ENCODE data around the gene MRM2.
A peak's percentile ranks its signal among the peaks of the same experiment; 100 is the strongest.

Gene MRM2

GRCh38 chr7:2222516-2222915 is 19.5 kb downstream of the MRM2 start:
- DNase-seq (ENCODE audit: low read depth in 2 of 2): no peak

GRCh38 chr7:2220954-2221353 is 21.1 kb downstream of the MRM2 start:
- no peak for DNase-seq (ENCODE audit: low read depth in 2 of 2)

DNA sequence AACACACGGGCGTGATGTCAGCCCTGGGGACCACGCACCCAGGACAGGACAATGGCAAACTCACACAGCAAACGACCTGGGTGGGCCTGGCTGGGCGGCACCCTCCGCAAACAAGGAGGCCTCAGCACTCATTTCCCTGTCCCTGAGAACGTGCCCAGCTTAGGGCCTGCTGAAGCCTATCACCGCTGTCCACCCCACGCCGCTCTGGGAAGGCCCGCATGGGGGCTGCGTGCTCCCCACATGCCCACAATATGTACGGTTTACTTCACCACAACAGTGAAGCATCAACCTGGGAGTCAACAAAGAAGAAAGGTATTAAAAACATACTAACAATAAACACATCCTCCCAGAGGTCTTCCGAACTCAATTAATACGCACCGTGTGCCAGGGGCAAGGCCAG is 21.5 kb downstream of the MRM2 start:
- no peak for DNase-seq (ENCODE audit: low read depth in 2 of 2)

DNA sequence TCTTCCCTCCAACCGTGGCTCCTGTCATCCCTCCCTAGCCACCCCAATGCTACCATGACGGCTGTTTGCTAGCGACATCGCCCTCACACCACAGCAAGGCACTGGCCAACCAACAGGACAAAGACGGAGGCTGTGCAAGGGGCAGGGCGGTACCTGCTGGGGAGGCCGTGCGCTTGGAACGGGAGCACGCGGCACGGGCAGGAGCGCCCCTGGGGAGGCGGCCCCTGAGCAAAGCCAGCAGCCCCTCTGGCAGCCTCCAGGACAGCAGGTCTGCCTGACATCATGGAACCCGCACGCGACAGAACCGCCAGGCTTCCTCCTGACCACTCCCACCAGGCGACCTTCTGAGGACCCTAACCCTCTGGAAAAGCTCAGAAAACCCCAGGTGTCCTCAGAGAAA is 22.0 kb downstream of the MRM2 start:
- DNase-seq (ENCODE audit: low read depth in 2 of 2): no peak

- no peak for DNase-seq (ENCODE audit: low read depth in 2 of 2)
Measured at GRCh38 chr7:2219606-2220005, 22.4 kb downstream of the MRM2 start.

DNA sequence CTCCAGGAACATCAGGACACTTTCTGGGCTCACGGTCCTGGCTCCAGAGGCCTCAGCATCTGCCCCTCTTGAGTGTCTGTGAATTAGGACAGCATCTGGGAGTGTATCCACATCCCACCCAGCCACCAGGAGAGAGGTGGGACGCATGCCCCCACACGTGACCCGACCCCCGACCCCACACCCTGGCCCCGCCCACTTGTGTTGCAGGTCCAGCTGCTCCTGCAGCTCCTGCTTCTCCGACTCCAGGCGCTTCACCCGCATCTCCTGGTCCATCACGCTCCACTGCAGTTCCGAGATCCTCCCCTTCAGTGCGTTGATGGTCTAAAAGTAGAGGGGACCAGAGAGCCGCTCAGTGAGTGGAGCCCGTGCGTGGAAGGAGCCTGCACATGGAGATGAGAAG is 22.9 kb downstream of the MRM2 start:
- DNase-seq (ENCODE audit: low read depth in 2 of 2): no peak

- no peak for DNase-seq (ENCODE audit: low read depth in 2 of 2)
Measured at GRCh38 chr7:2218444-2218785, 23.6 kb downstream of the MRM2 start.

DNA sequence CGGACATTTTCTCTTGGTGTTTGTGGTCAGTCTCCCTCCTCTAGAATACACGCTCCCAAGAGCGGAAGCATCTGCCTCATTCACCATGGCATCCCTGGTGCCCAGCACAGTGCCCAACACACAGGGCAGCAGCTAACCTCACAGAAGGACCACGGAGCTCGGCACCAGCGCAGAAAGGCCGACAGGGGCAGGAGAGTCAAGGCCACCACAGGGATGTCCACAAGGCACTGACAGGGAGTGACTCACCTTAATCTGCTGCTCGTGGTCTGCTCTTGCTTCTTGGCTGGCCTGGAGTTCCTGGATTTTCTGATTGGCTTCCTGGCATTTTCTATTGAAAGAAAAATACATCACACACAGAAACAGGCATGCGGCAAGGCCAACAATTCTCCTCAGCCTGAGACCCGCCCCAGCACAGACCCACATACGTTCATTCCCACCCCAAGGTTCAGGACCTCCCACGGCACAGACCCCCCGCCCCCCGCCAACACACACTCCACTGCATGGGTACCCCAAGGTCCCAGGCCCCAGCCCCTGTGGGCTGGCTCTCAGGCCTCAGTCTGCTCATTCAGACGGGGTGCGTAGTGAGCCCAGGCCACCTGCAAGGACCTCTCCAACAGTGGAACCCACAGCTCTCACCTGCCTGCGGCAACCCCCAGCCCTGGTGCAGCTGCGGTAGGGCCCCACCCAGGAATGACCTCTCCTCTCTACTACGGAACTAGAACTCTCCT is 24.1 kb downstream of the MRM2 start:
- DNase-seq (ENCODE audit: low read depth in 2 of 2): no peak

DNA sequence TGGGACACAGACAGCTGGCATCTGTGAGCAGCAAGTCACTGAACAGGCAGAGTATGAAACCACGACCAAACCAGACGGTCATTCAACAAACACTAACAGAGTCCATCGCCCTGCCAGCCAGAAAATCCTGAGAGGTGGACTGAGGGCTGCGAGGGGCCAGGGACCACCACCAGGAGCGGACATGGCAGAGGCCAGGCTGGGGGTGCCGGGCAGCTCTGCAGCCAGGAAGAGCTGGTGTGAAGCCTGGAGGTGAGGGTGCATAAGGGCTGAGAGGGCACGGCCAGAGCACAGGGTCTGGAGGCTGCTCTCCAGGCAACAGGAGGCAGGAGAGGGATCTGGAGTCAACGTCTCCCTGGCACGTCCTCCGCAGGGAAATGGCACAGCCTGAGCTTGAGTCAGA is 24.8 kb downstream of the MRM2 start:
- no peak for DNase-seq (ENCODE audit: low read depth in 2 of 2)

DNA sequence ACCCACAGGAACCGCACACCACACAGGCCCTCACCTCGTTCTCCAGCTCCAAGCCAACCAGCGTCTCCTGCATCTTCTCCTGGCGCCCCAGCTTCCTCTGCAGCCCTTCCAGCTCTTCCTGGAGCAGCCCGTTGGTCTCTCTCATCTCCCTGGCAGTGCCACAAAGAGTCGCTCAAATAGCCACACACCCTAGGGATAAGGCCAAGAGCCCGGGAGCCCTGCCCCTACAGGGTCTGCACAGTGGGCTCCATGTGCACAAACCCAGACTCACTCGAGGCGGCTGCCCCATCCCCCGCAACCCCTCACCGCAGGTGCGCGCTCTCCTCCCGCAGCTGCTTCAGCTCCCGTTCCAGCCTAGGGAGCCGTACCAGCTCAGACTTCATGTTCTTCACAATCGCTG is 26.2 kb downstream of the MRM2 start:
- no peak for DNase-seq (ENCODE audit: low read depth in 2 of 2)

DNA sequence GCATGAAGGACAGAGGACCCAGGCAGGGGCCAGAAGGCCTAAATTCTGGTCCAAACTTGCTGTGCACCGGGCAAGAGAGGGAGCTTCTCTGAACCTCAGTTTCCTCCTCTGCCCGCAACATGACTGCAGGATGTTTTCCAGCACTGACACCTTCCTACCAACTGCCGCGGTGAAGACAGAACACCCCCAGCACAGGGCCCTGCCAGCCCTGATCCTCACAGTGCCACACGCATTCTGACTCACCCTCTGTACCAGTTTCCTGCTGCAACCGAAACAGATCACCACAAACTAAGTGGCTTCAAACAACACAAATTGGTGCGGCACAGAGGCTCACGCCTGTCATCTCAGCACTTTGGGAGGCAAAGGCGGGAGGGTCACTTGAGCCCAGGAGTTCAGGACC is 27.4 kb downstream of the MRM2 start:
- DNase-seq (ENCODE audit: low read depth in 2 of 2): no peak

DNA sequence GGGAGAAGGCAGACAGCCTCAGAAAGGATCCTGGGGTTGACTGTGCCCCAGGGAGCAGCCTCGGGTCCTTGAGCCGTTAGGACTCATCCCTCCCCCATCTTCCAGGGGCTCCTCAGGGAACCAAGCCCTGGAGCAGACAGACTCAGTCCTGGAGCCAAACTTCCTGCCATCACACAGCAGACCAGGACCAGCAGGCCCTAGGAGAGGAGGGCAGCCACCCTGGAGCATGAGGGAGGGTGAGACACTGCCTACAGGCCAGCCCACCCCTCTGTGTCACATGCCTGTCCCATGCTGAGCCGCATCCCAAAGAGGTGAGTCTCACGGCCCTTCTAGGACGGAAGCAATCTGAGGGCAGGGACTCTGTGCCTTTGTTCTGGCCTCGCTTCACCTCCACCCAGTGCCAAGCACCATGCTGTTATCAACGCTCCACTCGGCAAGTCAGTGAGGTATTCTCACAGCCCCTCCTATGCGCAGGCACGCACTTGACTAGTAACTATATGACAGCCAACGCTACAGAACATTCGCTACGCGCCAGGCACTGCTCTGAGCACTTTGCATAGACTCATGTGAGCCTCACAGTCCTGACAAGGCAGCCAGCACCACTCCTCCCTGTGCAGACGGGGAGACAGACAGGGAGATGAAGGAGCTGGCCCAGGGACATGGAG is 28.3 kb downstream of the MRM2 start:
- DNase-seq (ENCODE audit: low read depth in 2 of 2): no peak

DNA sequence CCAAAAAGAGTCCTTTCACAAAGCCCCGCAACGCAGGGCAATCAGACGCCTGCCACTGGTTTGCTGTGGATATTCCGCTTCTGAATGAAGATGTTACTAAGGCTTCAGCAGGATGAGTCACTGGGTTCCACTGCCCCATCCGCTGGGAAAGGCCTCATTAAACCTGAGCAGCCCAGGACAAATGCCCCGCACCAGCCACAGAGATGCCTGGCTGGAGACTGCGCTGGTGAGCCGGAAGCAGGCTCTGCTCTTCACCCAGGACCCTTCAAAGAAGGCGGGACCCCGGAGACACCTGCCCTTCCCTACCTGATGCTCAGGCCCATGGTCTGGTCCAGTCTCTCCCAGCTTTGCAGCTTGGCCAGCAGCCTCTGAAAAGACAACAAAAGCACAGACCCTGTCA is 29.1 kb downstream of the MRM2 start:
- DNase-seq (ENCODE audit: low read depth in 2 of 2): no peak

GRCh38 chr7:2211926-2212325 is 30.1 kb downstream of the MRM2 start:
- DNase-seq (ENCODE audit: low read depth in 2 of 2): no peak

DNA sequence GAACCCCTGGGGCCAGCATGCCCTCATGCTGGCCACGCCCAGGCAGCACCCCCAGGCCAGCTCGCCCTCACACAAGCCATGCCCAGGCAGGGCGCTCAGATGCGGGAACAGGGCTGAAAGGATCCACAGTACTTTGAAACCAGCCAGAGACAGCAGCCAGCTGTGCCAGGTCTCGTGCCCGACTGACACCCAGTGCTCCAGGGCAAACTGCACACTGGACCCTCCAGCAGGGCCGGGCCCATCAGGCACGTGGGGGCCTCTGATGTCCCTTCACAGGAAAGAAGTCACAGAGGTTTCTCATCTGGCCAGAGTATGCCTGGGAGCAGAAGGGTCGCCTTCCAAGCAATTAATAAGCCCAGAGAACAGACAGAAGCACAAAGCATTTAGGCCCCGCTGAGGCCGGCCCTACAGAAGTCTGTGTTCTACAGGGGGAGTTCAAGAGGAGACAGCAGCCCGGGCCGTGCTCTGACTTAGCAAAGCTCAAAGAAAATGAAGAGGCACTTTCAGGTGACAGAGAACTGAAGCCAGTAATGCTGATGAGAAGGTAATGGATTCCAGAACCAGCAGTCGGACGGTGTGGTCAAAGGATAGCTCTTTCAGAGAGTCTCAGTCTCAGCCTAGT is 30.6 kb downstream of the MRM2 start:
- DNase-seq (ENCODE audit: low read depth in 2 of 2): no peak

- no peak for DNase-seq (ENCODE audit: low read depth in 2 of 2)
Measured at GRCh38 chr7:2210551-2211258, 31.3 kb downstream of the MRM2 start.

DNA sequence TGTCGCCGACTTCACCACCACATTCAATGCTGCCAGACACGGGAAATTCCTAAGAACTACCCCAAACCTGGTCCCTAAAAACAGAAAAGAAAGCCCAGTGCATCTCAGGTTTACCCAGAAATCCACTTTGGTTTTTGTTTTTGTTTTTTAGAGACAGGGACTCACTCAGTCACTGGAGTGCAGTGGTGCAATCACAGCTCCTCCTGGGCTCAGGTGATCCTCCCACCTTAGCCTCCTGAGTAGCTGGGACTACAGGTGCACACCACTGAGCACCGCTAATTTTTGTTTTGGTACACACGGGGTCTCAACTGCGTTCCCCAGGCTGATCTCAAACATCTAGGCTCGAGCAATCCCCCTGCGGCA is 32.1 kb downstream of the MRM2 start:
- DNase-seq (ENCODE audit: low read depth in 2 of 2): no peak

DNA sequence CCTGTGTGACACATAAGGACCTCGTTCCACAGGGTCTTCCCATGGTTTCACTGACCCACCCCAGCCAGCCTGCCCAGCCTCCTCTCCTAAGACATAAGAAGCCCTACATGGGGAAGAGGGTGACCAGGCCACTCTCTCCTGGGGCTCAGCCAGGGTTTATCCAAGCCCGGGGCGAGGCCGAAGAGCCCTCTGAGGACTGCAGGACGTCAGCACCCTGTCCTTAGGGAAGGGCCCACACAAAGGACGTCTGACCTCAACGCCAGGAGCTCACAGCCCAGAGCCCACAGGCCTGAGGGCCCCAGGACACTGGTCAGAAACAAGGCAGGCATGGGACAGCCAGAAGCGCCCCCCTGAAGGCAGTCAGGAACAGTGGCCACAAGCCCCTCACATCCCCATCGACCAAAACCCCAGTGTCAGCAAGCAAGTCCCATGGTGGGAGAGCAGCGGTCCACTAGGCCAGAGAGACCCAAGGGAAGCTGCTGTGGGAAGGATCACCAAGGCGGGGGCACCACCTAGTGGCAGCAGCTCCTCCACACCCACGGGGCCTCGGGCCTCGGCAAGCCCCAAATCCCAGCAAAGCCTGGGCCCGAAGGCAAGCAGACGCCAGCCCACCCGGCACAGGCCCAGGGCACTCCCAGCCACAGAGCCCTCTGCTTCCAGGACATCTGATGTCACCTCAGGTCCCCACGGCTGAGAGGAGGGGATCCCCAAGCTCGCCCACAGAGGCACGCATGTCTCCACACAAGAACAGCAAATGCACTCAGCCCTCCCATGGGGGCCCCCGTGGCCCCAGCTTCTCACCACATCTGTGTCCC is 32.7 kb downstream of the MRM2 start:
- DNase-seq (ENCODE audit: low read depth in 2 of 2): peak in 1 of 2 donors; percentile 13

DNA sequence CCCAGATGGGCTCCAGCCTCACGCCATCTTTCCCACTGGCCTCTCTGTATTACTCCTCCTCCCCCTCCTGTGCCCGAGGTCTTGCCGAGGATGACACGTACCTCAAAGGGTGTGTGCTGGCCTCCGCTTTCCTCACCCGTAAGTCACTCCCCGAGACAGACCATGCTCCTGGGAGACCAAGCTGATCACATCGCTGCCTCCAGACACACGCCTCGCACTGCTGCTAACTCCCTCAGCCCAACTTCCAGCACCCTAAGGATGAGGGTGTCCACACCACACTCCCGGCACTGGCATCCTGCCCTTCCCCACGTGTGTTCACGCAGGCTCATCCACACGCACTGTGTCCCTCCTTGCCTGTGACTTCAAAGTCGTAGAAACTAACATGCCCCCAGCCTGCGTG is 33.3 kb downstream of the MRM2 start:
- DNase-seq (ENCODE audit: low read depth in 2 of 2): no peak

DNA sequence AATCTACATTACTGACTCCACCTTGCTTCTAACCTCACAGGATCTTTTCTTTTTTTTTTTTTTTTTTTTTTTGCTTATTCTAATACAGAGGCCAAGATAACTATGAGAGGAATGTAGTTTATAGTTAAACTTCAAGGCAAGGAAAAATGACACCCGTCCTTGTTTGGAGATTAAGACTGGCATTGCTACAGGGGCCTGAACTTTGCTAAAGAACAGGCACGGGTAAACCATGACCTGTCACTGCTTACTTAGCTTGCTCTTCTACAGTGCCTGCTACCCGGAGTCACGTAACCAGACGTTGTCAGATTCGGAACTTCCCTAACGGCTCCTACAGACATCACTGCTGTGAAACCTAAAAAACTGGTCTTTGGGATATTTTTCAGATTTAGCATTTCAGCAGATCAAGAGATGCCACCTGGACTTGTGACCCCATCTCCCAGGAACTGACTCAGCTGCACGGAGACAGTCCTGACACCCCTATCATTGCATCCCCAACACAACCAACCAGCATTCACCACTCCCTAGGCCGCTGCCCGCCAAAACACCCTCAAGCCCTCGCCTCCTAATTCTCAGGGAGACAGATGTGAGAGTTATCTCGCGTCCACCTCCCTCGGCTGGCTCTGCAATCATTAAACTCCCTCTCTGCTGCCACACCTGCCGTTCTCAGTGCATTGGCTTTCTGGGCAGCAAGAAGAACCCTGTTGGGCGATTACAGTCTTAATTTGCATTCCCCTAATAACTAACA is 36.8 kb downstream of the MRM2 start:
- no peak for DNase-seq (ENCODE audit: low read depth in 2 of 2)

DNA sequence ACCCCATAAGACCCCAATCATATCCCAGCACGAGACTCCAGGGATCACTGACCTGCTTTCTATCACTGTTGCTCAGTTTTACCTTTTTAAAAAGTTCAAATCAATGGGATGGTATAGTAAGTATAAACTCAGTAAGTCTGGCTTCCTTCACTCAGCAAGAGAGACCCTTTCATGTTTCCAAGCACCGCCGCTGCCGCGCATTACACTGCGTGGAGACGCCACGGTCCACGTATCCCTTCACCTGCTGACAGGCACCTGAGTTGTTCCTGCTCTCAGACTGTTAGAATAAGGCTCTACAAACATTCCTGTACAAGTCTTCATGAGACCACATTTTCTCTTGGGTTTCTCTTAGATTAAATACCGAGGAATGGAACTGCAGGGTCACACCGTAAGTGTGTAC is 37.6 kb downstream of the MRM2 start:
- DNase-seq (ENCODE audit: low read depth in 2 of 2): no peak

Data from stimulated activated CD8-positive, alpha-beta memory T cell treated with anti-CD3 and anti-CD28 coated beads, Interleukin-2, amount 100 ng/mL, for 1 hour (primary cell).